HG03442 (cell line): ENCODE results near the gene OR6M1.

Source experiments
- ATAC-seq: cut with Tn5 transposase; IDR thresholded peaks from one replicate; pipeline ENCODE4 v1.9.1; 2021; ENCODE audit warnings: mild to moderate bottlenecking, moderate library complexity; ENCODE audit not compliant: unreplicated experiment

Gene OR6M1

GRCh38 chr11:123775715-123776549 lies 30.2 kb downstream of the OR6M1 start:
- no peak for ATAC-seq

DNA sequence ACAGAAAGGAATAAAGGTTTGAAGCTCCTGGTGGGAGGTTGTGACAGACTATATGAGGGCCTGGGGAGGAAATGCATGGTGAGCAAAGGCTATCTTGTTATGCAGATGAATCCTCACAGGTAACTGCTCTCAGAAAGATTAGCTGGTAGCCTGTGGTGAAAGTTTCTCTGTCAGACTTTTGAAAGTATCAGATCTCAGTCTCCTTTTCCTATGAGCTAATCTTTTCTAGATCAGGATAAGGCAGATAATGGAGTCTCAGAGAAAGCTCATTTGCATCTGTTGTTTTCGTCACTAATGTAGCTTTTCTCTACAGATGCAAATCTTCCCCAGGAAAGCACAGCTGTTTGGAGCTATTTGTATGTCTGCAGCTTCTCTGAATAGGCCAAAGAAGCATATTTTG lies 30.9 kb downstream of the OR6M1 start:
- no peak for ATAC-seq

DNA sequence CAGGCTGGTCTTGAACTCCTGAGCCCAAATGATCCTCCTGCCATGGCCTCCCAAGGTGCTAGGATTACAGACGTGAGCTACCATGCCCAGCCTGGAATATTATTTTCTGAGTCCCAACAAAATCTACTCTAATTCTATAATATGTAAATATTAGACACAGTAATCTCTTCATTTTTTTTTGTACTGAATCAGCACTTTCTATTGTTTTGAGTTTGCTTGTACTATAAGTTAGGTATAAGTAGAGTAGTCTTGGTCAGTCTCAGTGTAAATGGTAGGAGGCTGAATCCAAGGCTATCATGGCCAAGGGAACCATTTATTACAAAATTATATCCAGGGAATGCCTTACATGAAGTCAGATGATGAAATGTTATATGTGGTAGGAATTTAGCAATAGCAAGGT lies 32.2 kb downstream of the OR6M1 start:
- no peak for ATAC-seq

- ATAC-seq, result no peak
Measured at GRCh38 chr11:123773026-123773425, 33.1 kb downstream of the OR6M1 start.

DNA sequence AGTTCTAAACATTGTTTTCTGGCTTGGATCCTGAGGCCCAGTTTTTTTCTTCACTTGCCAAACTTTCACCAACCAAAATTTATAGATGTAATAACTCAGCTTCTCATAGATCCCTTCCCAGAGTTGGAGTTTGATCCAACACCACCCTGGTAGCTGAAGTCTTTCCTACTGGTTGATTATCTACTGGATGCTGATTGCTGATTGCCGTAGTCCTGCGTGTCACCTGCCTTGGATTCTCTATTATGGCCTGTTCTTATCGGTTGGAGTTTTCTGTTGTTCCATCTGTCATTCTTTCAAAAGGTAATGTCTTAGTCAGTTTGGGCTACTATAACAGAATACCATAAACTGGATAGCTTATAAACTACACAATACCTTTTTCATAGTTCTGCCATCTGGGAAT lies 34.5 kb downstream of the OR6M1 start:
- no peak for ATAC-seq

GRCh38 chr11:123770712-123771111 lies 35.4 kb downstream of the OR6M1 start:
- ATAC-seq, result no peak

GRCh38 chr11:123765601-123766000 lies 40.5 kb downstream of the OR6M1 start:
- ATAC-seq, result no peak

DNA sequence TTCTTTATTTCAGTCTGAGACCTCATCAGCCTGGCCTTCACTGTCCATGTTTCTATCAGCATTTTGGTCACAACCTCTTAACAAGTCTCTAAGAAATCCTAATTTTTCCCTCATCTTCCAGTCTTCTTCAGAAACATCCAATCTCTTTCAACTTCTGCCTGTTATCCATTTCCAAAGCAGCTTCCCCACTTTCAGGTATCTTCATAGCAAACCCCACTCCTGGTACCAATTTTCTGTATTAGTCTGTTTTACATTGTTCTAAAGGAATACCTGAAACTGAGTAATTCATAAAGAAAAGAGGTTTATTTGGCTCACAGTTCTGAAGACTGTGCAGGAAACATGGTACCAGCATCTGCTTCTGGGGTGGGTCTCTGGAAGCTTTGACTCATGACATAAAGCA lies 43.7 kb downstream of the OR6M1 start:
- ATAC-seq, result no peak

- peak; percentile 93 for ATAC-seq
Measured at GRCh38 chr11:123760894-123761293, 45.3 kb downstream of the OR6M1 start.

DNA sequence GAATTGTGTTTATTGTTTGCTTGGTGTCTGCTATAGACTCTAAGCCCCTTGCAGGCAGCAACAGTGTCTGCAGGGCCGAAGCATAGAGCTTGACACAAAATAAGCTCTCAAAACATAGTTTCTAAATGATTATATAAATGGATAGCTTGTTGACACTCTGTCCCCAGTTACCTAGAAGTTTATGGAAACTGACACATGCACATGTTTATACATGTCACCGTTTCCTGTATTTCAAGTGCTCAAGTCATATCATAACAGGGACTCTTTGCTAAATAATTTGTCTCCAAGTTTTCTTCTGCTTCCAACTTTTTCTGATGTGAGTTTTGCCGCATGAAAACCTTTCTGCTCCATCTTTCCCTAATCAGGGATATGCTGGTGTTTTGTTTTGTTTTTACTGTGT lies 48.2 kb downstream of the OR6M1 start:
- ATAC-seq, result no peak

DNA sequence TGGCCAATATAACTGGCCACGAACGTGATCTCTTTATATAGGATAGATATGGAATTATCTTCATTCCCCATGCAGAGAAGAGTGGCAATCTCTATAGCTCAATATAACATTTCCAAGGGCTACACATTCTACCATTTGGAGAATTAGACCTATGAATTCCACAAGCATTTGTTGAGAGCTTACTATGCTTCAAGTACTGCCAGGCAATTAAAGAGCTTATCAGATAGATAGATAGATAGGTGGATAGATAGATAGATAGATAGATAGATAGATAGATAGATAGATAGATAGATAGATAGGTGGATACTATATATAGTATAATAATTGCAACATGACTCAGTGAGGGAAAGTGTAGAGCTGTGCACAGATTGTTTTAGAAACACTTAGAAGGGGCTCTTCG lies 50.3 kb downstream of the OR6M1 start:
- ATAC-seq, result no peak
